ENCODE results near the gene ANKIB1. TPM values are rescaled to one million over a fixed set of nuclear protein-coding genes. Genes with fewer than 3 reads are reported as not detected.
"Not testable (repeated sequence)": the region's sequence is repeated elsewhere in the genome, so short reads cannot be mapped to it uniquely, and the experiment has no call there.

Gene ANKIB1
- total and polyA plus RNA-seq, 4 donors = 42.2 to 81.6 (median 67.4) TPM

DNA sequence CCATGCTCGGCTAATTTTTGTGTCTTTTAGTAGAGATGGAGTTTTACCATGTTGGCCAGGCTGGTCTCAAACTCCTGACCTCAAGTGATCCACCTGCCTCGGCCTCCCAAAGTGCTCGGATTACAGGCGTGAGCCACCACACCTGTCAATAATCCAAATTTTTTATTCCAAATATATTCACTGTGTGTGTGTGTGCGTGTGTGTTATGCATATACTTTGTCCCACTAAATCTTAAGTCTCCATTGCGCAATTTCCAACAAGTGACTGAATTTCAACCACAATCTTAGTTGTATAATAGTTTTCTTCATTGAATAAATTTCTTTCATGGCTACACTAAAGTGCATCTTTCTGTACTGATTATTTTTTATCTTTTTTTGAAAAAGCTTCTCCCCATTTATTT lies 2.8 kb upstream of the ANKIB1 start:
- H3K4me3 ChIP-seq (ENCODE audit: low read depth, low read length) = no peak overlapping the region
- H3K4me1 ChIP-seq (ENCODE audit: control insufficient read depth, insufficient read depth, low read length) = no peaks in the 10 kb centered on the region
- DNase-seq (ENCODE audit: low read depth in 4 of 6, low spot score in 6 of 6) = no peak
- H3K36me3 ChIP-seq (ENCODE audit: control insufficient read depth, insufficient read depth, low read length) = peaks cover 2% of the 10 kb centered on the region
- H3K27me3 ChIP-seq (ENCODE audit: control insufficient read depth, insufficient read depth, low read length) = no peaks in the 10 kb centered on the region
- no peaks in the 10 kb centered on the region for H3K9me3 ChIP-seq (ENCODE audit: control insufficient read depth, insufficient read depth, low read length)
- H3K27ac ChIP-seq (ENCODE audit: low read depth, low read length) = no peak overlapping the region
- WGBS (ENCODE audit: insufficient coverage) = no CpG with 5 or more reads among the region's 6 CpGs

- peaks cover 2% of the 10 kb centered on the region for H3K36me3 ChIP-seq (ENCODE audit: control insufficient read depth, insufficient read depth, low read length)
- H3K9me3 ChIP-seq (ENCODE audit: control insufficient read depth, insufficient read depth, low read length) = no peaks in the 10 kb centered on the region
- 4% methylated on average over 3 of the region's 11 CpGs for WGBS (ENCODE audit: insufficient coverage)
- no peaks in the 10 kb centered on the region for H3K4me1 ChIP-seq (ENCODE audit: control insufficient read depth, insufficient read depth, low read length)
- peak in 3 of 6 donors; percentile 7 to 18 (median 7) for DNase-seq (ENCODE audit: low read depth in 4 of 6, low spot score in 6 of 6)
- H3K27me3 ChIP-seq (ENCODE audit: control insufficient read depth, insufficient read depth, low read length) = no peaks in the 10 kb centered on the region
- H3K4me3 ChIP-seq (ENCODE audit: low read depth, low read length) = peak overlapping the region; percentile 96
- H3K27ac ChIP-seq (ENCODE audit: low read depth, low read length) = peak overlapping the region; percentile 93
Measured at GRCh38 chr7:92244808-92245486, 827 bp upstream of the ANKIB1 start.

- Histone ChIP-seq H3K27ac (ENCODE audit: low read depth, low read length) (peak overlapping the region; percentile 93), H3K27me3 (ENCODE audit: control insufficient read depth, insufficient read depth, low read length) (no peaks in the 10 kb centered on the region), H3K4me1 (ENCODE audit: control insufficient read depth, insufficient read depth, low read length) (no peaks in the 10 kb centered on the region), H3K36me3 (ENCODE audit: control insufficient read depth, insufficient read depth, low read length) (peaks cover 2% of the 10 kb centered on the region), H3K4me3 (ENCODE audit: low read depth, low read length) (peak overlapping the region; percentile 96), H3K9me3 (ENCODE audit: control insufficient read depth, insufficient read depth, low read length) (no peaks in the 10 kb centered on the region)
- peak in 5 of 6 donors; percentile 30 to 70 (median 47) for DNase-seq (ENCODE audit: low read depth in 4 of 6, low spot score in 6 of 6)
- 0% methylated on average over 24 of the region's 35 CpGs for WGBS (ENCODE audit: insufficient coverage)
Measured at GRCh38 chr7:92246360-92247101, 757 bp downstream of the ANKIB1 start.

GRCh38 chr7:92250603-92251002 lies 4.8 kb downstream of the ANKIB1 start:
- no peak overlapping the region for H3K27ac ChIP-seq (ENCODE audit: low read depth, low read length)

DNA sequence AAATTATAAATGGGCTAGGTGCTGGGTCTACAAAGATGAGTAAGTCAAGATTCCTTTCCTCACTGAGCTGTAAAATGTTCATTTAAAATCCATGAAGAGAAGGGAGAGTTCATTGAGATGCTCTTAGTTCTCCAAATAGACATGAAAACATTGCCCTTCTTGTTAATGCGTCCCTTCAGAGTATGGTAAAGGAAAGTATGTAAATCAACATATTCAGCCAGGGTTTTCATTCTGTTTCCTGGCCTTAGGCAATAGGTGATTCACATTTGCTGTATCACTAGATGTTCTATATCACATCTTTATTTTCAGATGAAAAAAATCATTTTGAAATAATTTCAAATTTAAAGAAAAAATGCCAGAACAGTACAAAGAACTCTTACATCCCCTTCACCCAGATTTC lies 5.4 kb downstream of the ANKIB1 start:
- no peaks in the 10 kb centered on the region for H3K27me3 ChIP-seq (ENCODE audit: control insufficient read depth, insufficient read depth, low read length)
- no CpG with 5 or more reads among the region's 1 CpG for WGBS (ENCODE audit: insufficient coverage)
- no peaks in the 10 kb centered on the region for H3K36me3 ChIP-seq (ENCODE audit: control insufficient read depth, insufficient read depth, low read length)
- DNase-seq (ENCODE audit: low read depth in 4 of 6, low spot score in 6 of 6) = no peak
- H3K9me3 ChIP-seq (ENCODE audit: control insufficient read depth, insufficient read depth, low read length) = no peaks in the 10 kb centered on the region
- no peak overlapping the region for H3K27ac ChIP-seq (ENCODE audit: low read depth, low read length)
- no peak overlapping the region for H3K4me3 ChIP-seq (ENCODE audit: low read depth, low read length)
- no peaks in the 10 kb centered on the region for H3K4me1 ChIP-seq (ENCODE audit: control insufficient read depth, insufficient read depth, low read length)

More at GRCh38 chr7:92250603-92251002, 4.8 kb downstream of the ANKIB1 start:
- H3K9me3 ChIP-seq (ENCODE audit: control insufficient read depth, insufficient read depth, low read length) = no peaks in the 10 kb centered on the region
- DNase-seq (ENCODE audit: low read depth in 4 of 6, low spot score in 6 of 6) = no peak
- H3K4me3 ChIP-seq (ENCODE audit: low read depth, low read length) = no peak overlapping the region
- H3K4me1 ChIP-seq (ENCODE audit: control insufficient read depth, insufficient read depth, low read length) = no peaks in the 10 kb centered on the region
- no peaks in the 10 kb centered on the region for H3K36me3 ChIP-seq (ENCODE audit: control insufficient read depth, insufficient read depth, low read length)
- no peaks in the 10 kb centered on the region for H3K27me3 ChIP-seq (ENCODE audit: control insufficient read depth, insufficient read depth, low read length)

GRCh38 chr7:92253251-92253650 lies 7.5 kb downstream of the ANKIB1 start:
- Histone ChIP-seq H3K9me3 (ENCODE audit: control insufficient read depth, insufficient read depth, low read length) (no peaks in the 10 kb centered on the region), H3K4me1 (ENCODE audit: control insufficient read depth, insufficient read depth, low read length) (no peaks in the 10 kb centered on the region), H3K27ac (ENCODE audit: low read depth, low read length) (no peak overlapping the region), H3K36me3 (ENCODE audit: control insufficient read depth, insufficient read depth, low read length) (no peaks in the 10 kb centered on the region), H3K4me3 (ENCODE audit: low read depth, low read length) (no peak overlapping the region), H3K27me3 (ENCODE audit: control insufficient read depth, insufficient read depth, low read length) (no peaks in the 10 kb centered on the region)
- WGBS (ENCODE audit: insufficient coverage) = 100% methylated on average over 1 of the region's 1 CpG
- no peak for DNase-seq (ENCODE audit: low read depth in 4 of 6, low spot score in 6 of 6)

GRCh38 chr7:92254800-92255199 lies 9.0 kb downstream of the ANKIB1 start:
- H3K27ac ChIP-seq (ENCODE audit: low read depth, low read length); DNase-seq (ENCODE audit: low read depth in 4 of 6, low spot score in 6 of 6); H3K4me1 ChIP-seq (ENCODE audit: control insufficient read depth, insufficient read depth, low read length); H3K4me3 ChIP-seq (ENCODE audit: low read depth, low read length); H3K36me3 ChIP-seq (ENCODE audit: control insufficient read depth, insufficient read depth, low read length); H3K27me3 ChIP-seq (ENCODE audit: control insufficient read depth, insufficient read depth, low read length); H3K9me3 ChIP-seq (ENCODE audit: control insufficient read depth, insufficient read depth, low read length): not testable (repeated sequence)
- no CpG with 5 or more reads among the region's 1 CpG for WGBS (ENCODE audit: insufficient coverage)

DNA sequence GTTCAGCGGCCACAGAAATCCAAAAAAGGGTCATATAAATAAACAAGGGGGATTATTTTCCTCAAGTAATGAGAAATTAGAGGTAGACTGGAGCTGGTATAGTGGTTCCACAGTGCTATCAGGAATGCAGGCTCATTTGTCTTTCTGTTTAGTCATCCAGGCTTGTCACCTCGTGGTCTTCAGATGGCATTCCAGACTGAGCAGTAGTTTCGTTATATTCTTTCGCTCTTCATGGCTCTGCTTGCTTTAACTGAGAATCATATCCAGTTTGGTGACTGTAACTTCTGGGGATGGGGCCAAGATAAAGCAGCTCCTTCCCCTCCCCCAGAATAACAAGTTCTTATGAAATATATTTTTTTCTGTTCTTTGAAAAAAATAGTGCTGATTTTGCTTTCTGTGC lies 9.5 kb downstream of the ANKIB1 start:
- Histone ChIP-seq H3K4me1 (ENCODE audit: control insufficient read depth, insufficient read depth, low read length) (no peaks in the 10 kb centered on the region), H3K27ac (ENCODE audit: low read depth, low read length) (no peak overlapping the region), H3K4me3 (ENCODE audit: low read depth, low read length) (no peak overlapping the region), H3K9me3 (ENCODE audit: control insufficient read depth, insufficient read depth, low read length) (no peaks in the 10 kb centered on the region), H3K27me3 (ENCODE audit: control insufficient read depth, insufficient read depth, low read length) (no peaks in the 10 kb centered on the region), H3K36me3 (ENCODE audit: control insufficient read depth, insufficient read depth, low read length) (no peaks in the 10 kb centered on the region)
- no peak for DNase-seq (ENCODE audit: low read depth in 4 of 6, low spot score in 6 of 6)
- WGBS (ENCODE audit: insufficient coverage) = 100% methylated on average over 1 of the region's 4 CpGs

DNA sequence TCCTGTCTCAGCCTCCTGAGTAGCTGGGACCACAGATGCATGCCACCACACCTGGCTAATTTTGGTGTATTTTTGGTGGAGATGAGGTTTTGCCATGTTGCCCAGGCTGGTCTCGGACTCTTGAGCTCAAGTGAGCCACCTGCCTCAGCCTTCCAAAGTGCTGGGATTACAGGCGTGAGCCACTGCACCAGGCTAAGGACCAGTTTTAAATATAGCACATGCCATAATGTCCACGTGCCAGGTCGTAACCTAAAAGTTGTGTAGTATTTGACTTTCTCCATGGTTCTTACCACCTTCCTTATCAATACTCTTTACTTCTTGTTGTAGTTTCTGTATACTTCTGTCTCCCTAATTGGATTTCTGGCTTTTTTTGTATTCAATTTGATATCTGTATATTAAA lies 13.3 kb downstream of the ANKIB1 start:
- Histone ChIP-seq H3K36me3 (ENCODE audit: control insufficient read depth, insufficient read depth, low read length) (no peaks in the 10 kb centered on the region), H3K9me3 (ENCODE audit: control insufficient read depth, insufficient read depth, low read length) (peaks cover 7% of the 10 kb centered on the region), H3K4me3 (ENCODE audit: low read depth, low read length) (no peak overlapping the region), H3K27ac (ENCODE audit: low read depth, low read length) (no peak overlapping the region), H3K27me3 (ENCODE audit: control insufficient read depth, insufficient read depth, low read length) (no peaks in the 10 kb centered on the region), H3K4me1 (ENCODE audit: control insufficient read depth, insufficient read depth, low read length) (no peaks in the 10 kb centered on the region)
- DNase-seq (ENCODE audit: low read depth in 4 of 6, low spot score in 6 of 6) = no peak
- WGBS (ENCODE audit: insufficient coverage) = 100% methylated on average over 1 of the region's 4 CpGs

All from spinal cord (tissue), 10 donors.